ENCODE data around the gene CEPT1.

- TF ChIP-seq EZH2phosphoT487 (IDR thresholded peaks at IDR 0.05; ENCODE audit: borderline replicate concordance) (no peak), CTCF (IDR thresholded peaks at IDR 0.05 in 2 of 3, conservative IDR thresholded peaks at IDR 0.05 in 1 of 3; ENCODE audit: borderline replicate concordance in 1 of 3, insufficient read depth in 1 of 3, low read depth in 2 of 3, low read length in 2 of 3) (no peak), YY1 (IDR thresholded peaks at IDR 0.05; ENCODE audit: extremely low read depth, insufficient replicate concordance, low read depth, low read length) (no peak), EGR1 (IDR thresholded peaks at IDR 0.05; ENCODE audit: low read depth) (no peak), POLR2AphosphoS5 (IDR thresholded peaks at IDR 0.05; ENCODE audit: low read depth, low read length) (no peak), EZH2 (IDR thresholded peaks at IDR 0.05) (no peak), POLR2A (IDR thresholded peaks at IDR 0.05; ENCODE audit: borderline replicate concordance, extremely low read depth, insufficient read depth, insufficient read length) (no peak)
Observed at GRCh38 chr1:111225717-111226400, 85.8 kb downstream of the CEPT1 start.
